HG02943 (cell line): Measurements from ENCODE around the gene KCTD3.

Experiments
- ATAC-seq: cut with Tn5 transposase; IDR thresholded peaks from one replicate; pipeline ENCODE4 v1.9.1; 2021; ENCODE audit warnings: mild to moderate bottlenecking, low read depth, moderate library complexity; ENCODE audit not compliant: unreplicated experiment

Gene KCTD3

DNA sequence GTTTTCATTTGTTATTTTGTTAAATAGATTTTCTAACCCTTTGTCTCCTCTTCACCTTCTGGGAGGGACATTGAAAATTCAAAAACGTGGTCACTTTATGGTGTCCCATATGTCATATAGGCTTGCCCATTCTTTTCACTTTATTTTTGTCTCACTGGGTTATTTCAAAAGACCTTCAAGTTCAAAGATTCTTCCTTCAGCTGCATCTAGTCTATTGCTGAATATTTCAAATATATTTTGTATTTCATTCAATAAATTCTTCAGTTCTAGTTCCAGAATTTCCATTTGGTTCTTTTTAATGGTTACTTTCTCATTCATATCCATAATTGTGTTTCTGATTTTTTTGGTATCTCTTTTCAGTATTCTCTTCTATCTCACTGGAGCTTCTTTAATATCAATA is 11.6 kb upstream of the KCTD3 start:
- ATAC-seq: no peak

DNA sequence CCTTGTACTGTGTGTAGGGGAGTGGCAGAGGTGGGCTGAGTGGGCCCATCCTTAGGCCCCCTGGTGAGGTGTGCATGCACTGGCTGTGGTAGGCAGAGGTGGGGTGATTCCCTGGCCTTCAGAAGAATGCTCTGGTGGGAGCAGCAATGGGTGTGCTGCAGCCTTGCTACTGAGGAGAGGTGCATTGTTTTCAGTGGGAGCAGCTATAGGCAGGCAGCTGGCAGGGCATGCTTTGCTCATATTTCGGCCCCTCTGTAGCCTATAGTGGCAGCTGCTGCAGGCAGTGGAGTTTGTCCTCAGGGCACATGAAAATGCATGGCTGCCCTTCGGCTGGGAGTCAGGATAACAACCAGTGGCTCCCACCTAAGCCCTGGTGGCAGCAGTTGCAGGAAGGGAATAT is 10.1 kb upstream of the KCTD3 start:
- no peak for ATAC-seq

DNA sequence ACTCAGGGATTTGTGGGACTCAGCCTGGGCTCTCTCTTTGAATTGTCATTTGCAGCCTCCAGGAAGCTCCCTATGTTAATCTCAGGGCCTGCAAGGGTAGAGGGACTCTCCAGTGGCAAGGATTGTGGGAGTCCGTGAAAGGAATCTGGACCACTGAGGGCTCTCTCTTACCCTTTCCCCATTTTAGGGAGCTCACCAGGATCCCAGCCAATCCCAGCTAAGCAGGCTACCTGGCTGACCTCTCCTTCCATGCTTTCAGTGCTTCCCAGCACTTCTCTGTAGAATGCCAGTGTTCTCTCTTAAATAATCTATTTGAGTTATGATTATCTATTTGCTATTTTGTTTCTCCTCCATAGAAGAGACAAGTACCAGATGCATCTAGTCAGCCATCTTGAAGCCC is 9.6 kb upstream of the KCTD3 start:
- no peak for ATAC-seq

DNA sequence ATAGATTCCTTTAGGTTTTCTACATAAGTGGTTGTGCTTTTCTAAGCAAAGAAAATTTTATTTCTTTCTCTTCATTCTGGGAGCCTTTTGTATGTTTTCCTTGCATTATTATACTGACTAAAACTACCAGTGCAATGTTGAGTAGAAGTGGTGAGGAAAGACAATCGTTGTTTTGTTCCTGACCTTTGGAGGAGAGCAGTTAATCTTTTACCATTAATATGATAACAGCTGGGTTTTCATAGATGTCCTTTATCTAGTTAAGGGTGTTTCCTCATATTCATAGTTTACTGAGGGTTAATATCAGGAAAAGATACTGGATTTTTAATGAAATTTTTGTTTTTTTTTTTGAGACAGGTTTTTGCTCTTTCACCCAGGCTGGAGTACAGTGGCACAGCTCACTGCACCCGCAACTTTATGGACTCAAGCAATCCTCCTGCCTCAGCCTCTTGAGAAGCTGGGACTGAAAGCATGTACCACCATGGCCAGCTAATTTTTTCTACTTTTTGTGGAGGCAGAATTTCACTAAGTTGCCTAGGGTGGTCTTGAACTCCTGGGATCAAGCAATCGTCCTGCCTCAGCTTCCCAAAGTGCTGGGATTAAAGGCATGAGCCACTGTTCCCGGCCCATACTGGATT is 9.0 kb upstream of the KCTD3 start:
- no peak for ATAC-seq

DNA sequence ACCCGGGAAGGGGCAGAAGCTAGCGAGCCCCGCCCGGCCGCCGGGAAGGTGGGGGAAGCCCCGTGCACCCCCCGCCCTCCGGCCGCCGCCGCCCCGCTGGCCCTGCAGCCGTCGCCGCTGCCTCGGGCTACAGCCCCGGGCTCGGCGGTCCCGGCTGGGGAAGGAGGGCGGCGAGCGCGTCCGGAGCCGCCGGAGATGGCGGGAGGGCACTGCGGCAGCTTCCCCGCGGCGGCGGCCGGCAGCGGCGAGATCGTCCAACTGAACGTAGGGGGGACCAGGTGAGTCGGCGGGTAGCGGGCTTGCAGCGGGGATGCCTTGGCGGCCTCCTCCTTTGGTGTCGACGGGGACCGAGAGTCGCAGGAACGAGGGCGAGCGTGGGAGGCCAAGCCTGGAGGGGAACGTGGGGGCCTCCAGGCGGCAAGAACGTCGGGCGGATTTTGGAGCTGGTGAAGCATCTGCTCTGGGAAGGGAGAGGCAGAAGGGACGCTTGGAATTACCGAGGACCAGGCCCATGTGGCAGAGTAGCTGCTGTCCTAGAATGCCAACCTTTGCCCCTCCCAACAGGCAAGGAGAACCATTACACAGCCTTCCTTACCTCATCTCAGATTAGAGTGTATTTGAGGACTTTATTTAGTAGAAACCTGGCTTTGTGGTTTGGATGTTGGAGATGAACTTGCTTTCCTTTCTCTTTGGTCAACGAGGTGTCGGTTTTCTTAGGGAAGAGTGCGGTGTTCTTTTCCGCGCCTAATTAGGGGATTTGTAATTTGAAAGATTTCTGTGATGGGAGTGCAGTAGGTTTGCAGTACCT is 591 bp downstream of the KCTD3 start:
- peak; percentile 63 for ATAC-seq

DNA sequence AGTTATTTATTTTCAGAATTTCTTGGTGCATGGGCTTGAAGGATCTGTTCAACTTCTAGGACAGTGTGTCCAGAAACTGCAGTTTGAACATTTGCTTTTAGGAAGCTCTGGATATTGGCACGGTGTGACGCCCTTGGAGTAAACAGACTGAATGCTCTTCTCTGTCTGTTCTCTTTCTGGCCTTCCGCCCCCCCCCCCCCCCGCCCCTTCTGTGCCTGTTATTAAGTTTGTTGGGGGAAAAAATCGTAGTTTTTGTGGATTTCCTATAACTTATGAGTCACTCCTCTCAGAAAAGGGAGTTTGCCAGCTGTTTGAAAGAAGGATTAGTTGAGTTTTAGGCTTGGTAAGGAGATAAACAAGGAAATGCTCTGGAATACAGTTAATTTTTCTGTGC is 1.2 kb downstream of the KCTD3 start:
- no peak for ATAC-seq

DNA sequence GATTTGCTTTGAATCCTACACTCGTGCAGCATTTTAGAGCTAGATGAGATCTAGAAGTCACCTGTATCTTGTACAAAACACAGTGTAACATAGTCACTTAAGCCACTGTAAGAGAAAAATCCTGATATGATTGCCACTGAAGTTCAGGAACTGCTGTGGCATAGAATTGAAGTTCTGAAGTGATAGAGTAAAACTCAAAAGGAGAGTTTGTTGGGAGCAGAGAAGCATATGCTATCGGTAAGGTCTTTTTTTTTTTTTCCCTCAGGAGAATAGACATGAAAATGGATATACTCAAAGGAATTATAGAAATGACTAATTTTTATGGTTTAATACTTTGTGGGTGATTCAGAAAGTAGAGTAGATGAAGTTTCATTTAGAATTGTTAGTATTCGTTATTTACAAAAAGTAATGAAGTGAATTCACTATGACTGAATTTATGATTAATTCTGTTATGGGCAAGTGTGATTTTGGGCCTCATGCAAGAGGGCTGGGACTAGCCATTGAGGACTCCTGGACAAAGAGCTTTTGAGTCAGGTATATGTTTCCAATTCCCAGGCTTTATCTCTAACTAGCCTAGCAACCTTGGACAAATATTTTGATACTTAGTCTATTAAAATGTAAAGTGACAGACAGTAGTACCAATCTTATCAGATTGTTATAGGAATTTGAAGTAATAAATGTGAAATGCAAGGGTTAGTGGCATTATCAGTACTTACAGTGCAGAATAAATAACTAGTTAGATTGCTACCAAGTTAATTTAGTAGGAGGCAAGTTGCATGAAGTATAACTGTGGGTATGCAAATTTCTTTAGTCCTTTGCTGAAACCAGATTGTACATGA is 3.1 kb downstream of the KCTD3 start:
- ATAC-seq: no peak

DNA sequence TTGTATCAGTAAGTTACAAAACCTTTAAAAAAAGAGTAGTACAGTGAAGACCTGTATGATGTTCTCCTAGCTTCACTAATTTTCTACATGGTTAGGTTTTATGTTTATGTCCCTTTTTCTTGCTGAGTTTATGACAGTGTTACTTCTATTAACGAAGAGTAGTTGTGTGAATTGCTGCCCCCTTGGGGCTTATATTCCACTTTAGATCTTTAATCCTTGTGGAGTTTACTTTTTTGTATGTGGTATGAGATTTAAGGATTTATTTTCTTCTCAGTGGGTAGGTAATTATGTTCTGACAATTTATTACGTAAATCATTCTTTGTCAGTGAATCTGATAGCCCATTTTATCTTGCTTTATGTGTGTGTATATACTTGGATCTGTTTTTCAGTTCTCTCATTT is 14.8 kb downstream of the KCTD3 start:
- ATAC-seq: no peak

DNA sequence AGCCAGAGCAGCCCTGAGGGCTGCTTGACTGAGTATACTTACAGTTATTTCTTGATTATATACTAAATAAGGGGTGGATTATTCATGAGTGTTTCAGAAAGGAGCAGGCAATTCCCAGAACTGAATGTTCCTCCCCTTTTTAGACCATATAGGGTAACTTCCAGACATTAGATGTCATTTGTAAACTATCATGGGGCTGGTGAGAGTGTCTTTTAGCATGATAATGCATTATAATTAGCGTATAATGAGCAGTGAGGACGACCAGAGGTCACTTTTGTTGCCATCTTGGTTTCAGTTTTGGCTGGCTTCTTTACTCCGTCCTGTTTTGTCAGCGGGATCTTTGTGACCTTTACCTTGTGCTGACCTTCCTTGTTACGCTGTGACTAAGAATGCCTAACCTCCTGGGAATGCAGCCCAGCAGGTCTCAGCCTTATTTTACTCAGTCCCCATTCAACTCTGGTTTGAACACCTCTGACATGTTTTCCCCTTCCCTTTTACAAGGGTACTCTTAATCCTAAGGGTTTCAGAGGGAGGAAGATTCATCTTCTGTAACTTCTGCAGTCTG is 16.2 kb downstream of the KCTD3 start:
- no peak for ATAC-seq

DNA sequence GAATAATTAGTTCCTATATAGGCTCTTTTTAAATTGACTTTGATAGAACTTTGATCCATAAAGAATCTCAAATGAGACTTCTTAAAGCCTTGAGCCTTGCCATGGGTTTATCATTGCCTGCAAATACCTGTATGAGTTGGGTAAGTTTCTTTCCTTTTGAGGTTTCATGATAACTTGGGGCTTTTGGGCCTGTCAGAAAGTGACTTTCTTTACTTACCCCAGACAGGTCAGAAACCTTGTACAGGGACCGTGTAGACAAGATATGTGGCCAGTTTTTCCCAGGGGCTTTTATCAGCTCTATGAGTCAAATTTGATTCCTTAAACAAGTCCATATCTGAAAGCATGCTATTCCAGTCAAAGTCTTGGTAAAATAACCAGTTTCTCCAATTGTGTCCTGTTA is 17.3 kb downstream of the KCTD3 start:
- no peak for ATAC-seq

DNA sequence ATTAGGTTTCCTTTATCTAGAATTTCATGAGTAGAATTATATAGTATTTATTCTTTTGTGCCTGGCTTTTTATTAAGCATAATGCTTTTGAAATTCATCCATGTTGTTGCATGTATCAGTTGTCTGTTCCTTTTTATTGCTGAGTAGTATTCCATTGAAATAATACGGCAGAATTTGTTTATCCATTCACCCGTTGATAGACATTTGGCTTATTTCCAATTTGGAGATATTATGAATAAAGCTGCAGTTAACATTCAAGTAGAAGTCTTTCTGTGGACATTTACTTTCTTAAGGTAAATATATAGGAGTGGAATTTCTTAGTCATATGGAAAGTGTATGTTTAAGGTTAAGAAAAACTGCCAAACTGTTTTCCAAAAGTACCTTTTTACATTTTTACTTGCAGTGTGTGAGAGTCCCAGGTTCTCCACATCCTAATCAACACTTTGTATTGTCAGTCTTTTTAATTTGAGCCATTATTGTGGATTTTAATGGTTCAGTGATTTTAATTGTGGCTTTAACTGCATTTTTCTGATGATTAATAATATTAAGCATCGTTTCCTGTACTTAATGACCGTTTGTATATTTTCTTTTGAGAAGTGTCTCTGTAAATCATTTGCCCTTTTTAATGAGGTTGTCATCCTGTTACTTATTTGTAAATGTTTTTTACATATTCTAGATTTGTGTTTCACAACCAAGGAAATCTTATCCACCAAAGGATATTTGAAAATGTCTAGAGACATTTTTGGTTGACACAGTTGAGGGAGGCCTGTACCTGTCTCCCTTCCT is 22.7 kb downstream of the KCTD3 start:
- ATAC-seq: no peak

DNA sequence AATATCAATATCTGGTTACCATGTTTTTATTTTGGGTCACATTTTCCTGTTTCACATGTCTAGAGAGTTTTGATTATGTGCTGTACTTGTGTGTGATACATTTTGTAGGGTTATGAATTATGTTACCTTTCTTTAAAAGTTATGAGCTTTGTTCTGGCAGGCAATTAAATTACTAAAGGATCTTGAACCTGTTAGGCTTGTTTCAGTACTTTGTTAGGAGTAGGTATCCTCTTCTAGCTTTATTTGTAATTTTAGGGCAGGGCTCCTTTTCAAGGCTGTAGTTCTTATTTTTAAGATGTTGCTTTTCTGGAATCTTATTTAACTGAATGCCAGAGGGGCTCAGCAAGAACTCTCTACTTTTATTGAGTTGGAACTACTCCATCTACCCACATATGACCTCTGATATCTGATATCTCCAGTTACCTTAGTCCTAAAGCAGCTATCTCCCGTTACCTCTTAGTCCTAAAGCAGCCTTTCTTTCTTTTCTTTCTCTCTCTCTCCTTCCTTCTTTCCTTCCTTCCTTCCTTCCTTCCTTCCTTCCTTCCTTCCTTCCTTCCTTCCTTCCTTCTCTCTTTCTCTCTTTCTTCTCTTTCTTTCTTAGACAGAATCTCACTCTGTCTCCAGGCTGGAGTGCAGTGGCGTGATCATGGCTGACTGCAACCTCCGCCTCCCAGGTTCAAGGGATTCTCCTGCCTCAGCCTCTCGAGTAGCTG is 23.8 kb downstream of the KCTD3 start:
- ATAC-seq: no peak

DNA sequence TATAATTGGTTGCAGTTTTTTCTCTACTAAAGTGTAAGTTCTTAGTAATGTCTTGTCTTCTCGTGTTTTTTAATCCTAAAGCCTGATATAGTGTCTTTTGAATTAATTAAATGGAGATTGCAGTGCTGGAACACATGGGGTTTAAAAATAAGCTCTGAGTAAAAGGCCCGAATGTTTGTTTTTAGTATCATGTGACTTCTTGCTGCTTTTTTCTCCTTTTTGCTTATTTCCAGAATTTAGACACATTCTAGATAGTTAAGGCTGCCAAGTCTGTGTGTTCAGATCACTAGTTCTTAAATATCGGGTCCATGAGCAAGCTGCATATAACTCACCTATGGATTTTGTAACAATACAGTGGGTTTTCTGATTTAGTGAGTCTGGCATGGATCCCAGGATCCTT is 27.5 kb downstream of the KCTD3 start:
- no peak for ATAC-seq

DNA sequence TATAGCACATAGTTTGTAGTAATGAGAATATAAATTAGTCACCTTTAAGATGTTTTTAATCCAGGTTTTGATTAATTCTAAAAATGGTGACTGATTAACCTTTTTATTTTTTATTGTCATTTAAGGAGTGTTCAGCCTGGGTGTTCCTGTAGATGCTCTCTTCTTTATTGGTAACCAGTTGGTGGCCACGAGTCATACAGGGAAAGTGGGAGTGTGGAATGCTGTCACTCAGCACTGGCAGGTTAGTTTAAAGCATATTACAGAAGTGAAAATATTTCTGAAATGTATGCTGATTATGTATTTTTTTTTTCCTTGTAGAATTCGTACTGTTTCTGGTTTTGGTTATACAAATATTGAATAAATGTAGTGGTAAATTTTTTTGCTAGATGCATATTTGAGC is 28.1 kb downstream of the KCTD3 start:
- no peak for ATAC-seq

DNA sequence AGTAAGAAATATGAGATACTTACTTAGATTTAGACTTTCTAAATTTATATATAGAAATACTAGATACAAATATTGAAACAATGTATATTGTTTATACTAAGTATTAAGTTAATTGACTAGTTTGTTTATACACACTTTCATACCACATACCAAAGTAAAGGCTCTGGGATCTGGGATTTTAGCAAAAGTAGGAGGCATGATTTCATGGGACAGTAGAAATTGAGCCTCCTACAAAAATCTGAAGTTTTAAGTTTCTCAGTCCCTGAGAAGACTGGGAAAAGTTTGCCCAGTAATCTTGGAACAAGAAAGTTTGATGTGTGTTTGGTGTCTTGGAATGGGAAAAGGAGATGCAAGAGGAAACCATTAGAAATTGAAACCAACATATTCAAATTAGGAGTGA is 30.9 kb downstream of the KCTD3 start:
- no peak for ATAC-seq

DNA sequence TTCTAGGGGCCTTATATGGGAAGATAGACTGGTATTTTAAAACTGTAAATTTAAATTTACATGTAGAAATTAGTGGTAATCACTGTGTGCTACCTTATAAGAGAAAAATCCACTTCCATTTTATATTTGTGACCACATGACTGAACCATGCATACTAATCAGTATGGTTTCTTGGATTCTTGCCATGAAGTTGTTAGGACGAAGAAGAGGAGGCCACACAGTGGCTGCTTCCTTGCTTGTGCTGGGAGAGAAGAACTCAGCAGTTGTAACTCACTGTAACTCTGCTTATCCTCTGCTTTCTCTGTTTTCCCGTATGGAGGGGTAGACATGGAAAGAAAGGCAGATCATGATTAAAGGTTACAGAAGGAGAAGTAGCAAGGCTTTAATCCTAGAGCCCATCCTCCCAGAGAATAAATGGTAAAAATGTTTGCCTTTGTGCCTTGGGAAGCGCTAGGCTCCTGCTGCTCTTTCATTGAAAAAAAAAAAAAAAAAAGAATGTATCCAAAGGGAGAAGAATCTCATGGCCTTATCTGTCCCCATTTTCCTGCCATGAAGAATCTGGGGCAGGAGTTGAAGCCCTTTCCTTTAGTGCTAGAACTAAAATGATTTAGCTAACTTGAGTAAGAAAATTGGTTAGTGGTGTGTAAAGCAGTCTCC is 32.4 kb downstream of the KCTD3 start:
- no peak for ATAC-seq

DNA sequence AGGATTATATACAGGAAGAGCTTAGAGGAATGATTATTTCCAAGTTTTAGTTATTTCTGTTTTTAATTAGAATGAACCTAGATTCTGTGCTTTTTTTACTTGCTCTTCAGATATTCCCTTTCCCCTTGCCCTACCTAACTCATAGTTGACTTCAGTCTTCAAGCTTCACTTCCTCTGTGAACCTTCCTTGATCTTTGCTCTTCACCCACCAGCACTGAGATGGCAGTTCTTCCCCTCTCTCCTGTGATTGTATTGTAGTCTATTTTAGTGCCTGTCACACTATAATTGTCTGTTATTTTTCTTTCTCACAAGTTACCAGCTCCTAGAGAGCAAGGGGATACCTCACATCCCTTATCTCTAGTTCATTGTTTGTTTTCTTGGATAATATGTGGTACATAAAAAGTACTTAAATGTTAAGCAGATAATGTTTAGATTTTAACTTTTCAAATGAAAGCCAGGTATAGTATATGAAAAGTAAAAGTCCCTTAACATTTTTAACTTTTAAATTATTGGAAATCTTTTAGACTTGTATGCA is 33.2 kb downstream of the KCTD3 start:
- no peak for ATAC-seq

DNA sequence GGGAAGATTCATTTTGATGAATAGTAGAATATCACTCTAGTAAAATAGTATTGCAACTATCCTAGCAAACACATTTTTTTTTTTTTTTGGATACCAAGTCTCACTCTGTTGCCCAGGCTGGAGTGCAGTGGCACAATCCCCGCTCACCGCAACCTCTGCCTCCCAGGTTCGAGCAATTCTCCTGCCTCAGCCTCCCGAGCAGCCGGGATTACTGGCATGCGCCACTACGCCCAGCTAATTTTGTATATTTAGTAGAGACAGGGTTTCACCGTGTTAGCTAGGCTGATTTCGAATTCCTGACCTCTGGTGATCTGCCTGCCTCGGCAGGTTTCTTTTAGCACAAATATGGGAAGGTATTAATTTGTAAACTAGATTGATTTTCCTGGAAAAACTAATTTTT is 33.8 kb downstream of the KCTD3 start:
- ATAC-seq: no peak

DNA sequence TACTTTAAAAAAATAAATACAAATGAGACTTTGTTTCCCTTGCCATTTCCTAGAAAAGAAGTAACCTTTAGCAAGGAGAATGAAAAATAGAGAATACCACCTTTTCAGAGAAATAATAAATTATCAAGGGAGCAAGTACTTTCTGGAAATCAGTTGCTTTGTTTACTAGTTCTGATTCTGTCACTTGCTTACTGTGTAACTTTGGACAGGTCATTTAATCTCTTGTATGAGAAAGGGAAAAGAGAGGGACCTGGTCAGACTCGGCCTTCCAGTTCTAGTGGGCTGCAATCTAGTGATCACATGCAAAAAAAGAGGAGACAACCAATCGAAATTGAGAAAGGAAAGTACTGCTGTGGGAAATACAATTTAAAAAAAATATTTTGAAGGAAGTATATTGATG is 34.2 kb downstream of the KCTD3 start:
- no peak for ATAC-seq
